ENCODE results near the gene MB.

DNA sequence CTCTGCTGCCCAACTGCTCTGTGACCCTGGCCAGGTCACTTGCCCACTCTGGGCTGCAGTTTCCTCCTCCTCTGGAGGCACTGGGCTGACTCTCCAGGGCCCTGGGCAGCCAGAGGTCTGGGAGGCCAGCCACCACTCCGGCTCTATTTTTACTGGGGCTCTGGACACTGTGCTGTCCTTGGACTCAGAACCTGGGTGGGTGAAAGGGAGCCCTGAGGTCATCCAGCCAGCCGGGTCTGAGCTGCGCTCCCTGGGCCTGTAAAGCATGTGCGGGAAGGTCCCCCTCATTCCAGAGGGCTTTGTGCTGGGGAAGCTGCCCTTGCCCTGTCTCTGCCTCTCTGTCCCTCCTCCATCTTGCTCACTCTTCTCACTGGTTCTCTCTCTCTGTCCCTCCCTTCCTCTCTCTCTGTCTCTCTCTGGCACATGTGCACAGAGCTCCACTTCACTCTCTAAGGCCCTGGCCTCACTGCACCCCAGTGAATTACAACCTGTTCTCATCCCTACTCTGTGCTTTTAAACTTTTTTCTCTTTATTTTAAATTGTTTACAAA is 24.6 kb downstream of the MB start:
- no peak for TF ChIP-seq EZH2 (IDR thresholded peaks at IDR 0.05)
- TF ChIP-seq, protein P1, sequence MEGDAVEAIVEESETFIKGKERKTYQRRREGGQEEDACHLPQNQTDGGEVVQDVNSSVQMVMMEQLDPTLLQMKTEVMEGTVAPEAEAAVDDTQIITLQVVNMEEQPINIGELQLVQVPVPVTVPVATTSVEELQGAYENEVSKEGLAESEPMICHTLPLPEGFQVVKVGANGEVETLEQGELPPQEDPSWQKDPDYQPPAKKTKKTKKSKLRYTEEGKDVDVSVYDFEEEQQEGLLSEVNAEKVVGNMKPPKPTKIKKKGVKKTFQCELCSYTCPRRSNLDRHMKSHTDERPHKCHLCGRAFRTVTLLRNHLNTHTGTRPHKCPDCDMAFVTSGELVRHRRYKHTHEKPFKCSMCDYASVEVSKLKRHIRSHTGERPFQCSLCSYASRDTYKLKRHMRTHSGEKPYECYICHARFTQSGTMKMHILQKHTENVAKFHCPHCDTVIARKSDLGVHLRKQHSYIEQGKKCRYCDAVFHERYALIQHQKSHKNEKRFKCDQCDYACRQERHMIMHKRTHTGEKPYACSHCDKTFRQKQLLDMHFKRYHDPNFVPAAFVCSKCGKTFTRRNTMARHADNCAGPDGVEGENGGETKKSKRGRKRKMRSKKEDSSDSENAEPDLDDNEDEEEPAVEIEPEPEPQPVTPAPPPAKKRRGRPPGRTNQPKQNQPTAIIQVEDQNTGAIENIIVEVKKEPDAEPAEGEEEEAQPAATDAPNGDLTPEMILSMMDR (IDR thresholded peaks at IDR 0.05) = no peak
